Activated T-helper 1 cell treated with anti-CD3 and anti-CD28 coated beads, Interleukin-2, amount 50 U/mL, for 16 hours (primary cell): Measurements from ENCODE around the gene PLIN5.

Source experiments
- DNase-seq, 2 donors: peaks; one replicate each; pipeline ENCODE4 v3.0.0-alpha.2; 2020; ENCODE audit warnings: low read depth in 1 of 2, low spot score in 1 of 2

Gene PLIN5

GRCh38 chr19:4523306-4524110 is 11.5 kb downstream of the PLIN5 start:
- no peak for DNase-seq

- no peak for DNase-seq
Measured at GRCh38 chr19:4522291-4523002, 12.6 kb downstream of the PLIN5 start.

- DNase-seq: no peak
Measured at GRCh38 chr19:4521888-4522242, 13.2 kb downstream of the PLIN5 start.

GRCh38 chr19:4521170-4521887 is 13.7 kb downstream of the PLIN5 start:
- DNase-seq: no peak

- DNase-seq: no peak
Measured at GRCh38 chr19:4519521-4520277, 15.3 kb downstream of the PLIN5 start.

- no peak for DNase-seq
Measured at GRCh38 chr19:4519172-4519496, 15.9 kb downstream of the PLIN5 start.

GRCh38 chr19:4518345-4519171 is 16.5 kb downstream of the PLIN5 start, which contains the start of gene PLIN4:
Gene PLIN4 (minus strand): TSS chr19:4518486. CDS start chr19:4518272, 214 bp downstream.
- DNase-seq: no peak

GRCh38 chr19:4517451-4518057 is 17.5 kb downstream of the PLIN5 start:
- DNase-seq: no peak

GRCh38 chr19:4516939-4517300 is 18.1 kb downstream of the PLIN5 start:
- no peak for DNase-seq

GRCh38 chr19:4516199-4516938 is 18.7 kb downstream of the PLIN5 start:
- DNase-seq: no peak

- DNase-seq: no peak
Measured at GRCh38 chr19:4515732-4516131, 19.3 kb downstream of the PLIN5 start.

- DNase-seq: no peak
Measured at GRCh38 chr19:4513248-4513647, 21.8 kb downstream of the PLIN5 start.

GRCh38 chr19:4512070-4512469 is 23.0 kb downstream of the PLIN5 start:
- no peak for DNase-seq

- DNase-seq: no peak
Measured at GRCh38 chr19:4511300-4512054, 23.5 kb downstream of the PLIN5 start.

- DNase-seq: no peak
Measured at GRCh38 chr19:4510435-4511255, 24.4 kb downstream of the PLIN5 start.

- no peak for DNase-seq
Measured at GRCh38 chr19:4508698-4509097, 26.3 kb downstream of the PLIN5 start.

- DNase-seq: no peak
Measured at GRCh38 chr19:4507804-4508203, 27.2 kb downstream of the PLIN5 start.

- DNase-seq: no peak
Measured at GRCh38 chr19:4507150-4507452, 27.9 kb downstream of the PLIN5 start.
